ENCODE results near the gene MAEA.

Gene MAEA

DNA sequence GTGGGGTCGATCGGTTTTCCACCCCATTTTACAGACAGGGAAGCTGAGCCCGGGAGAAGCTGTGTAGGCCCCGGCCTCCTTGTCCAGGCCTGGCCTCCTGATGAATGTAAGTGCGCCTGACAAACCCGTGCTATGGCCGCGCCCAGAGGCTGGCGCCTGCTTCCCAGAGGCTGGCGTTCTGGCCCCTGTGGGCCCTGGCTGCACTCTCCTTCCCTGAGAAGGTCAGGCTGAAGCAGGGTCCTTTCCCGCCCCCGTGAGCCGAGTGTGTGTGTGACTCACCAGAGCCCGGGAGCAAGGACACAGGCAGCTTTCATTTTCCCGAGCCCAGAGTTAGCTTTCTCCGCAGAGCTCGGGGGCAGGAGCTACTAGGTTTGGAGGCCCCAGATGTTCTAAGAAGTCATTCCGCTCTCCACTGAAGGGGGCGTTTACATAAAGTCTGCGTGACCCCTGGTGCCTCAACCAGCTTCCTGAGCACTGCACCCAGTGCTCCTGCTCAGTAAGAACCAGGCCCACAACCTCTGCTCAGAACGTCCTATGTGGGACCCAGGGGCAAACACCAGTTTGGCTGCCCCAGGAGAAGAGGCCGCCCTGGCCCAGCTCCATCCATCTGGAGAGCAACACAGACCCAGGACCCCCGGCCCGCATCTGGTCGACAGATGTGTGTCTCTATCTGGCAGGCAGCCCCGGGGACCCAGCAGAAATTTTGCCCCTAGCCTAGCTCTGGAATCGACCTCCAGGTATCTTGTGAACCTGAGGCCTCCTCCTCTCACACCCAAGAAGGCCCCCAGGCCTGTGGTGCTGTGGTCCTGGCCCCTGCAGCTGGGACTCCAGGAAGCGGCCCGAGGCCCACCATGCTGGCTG lies 71.0 kb downstream of the MAEA start:
- H3K9ac ChIP-seq = no peak overlapping the region
- no peak overlapping the region for H3K4me2 ChIP-seq
- H3K27ac ChIP-seq = no peak overlapping the region
- H4K20me1 ChIP-seq (ENCODE audit: insufficient read depth) = no peaks in the 10 kb centered on the region
- H3K36me3 ChIP-seq (ENCODE audit: insufficient read depth) = no peaks in the 10 kb centered on the region
- TF ChIP-seq, protein P1, sequence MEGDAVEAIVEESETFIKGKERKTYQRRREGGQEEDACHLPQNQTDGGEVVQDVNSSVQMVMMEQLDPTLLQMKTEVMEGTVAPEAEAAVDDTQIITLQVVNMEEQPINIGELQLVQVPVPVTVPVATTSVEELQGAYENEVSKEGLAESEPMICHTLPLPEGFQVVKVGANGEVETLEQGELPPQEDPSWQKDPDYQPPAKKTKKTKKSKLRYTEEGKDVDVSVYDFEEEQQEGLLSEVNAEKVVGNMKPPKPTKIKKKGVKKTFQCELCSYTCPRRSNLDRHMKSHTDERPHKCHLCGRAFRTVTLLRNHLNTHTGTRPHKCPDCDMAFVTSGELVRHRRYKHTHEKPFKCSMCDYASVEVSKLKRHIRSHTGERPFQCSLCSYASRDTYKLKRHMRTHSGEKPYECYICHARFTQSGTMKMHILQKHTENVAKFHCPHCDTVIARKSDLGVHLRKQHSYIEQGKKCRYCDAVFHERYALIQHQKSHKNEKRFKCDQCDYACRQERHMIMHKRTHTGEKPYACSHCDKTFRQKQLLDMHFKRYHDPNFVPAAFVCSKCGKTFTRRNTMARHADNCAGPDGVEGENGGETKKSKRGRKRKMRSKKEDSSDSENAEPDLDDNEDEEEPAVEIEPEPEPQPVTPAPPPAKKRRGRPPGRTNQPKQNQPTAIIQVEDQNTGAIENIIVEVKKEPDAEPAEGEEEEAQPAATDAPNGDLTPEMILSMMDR (conservative IDR thresholded peaks at IDR 0.05; ENCODE audit: low read depth, low read length) = no peak
- H3K79me2 ChIP-seq (ENCODE audit: insufficient read depth, low read depth) = no peaks in the 10 kb centered on the region
- H3K4me1 ChIP-seq (ENCODE audit: low read depth, poor library complexity, severe bottlenecking) = no peaks in the 10 kb centered on the region
- no peak overlapping the region for H2AFZ ChIP-seq (ENCODE audit: low read depth)
- no peak overlapping the region for H3K4me3 ChIP-seq (IDR thresholded peaks at IDR 0.05; ENCODE audit: insufficient read depth, low read depth, low read length)
- no peaks in the 10 kb centered on the region for H3K27me3 ChIP-seq (ENCODE audit: insufficient read depth, low read depth)

DNA sequence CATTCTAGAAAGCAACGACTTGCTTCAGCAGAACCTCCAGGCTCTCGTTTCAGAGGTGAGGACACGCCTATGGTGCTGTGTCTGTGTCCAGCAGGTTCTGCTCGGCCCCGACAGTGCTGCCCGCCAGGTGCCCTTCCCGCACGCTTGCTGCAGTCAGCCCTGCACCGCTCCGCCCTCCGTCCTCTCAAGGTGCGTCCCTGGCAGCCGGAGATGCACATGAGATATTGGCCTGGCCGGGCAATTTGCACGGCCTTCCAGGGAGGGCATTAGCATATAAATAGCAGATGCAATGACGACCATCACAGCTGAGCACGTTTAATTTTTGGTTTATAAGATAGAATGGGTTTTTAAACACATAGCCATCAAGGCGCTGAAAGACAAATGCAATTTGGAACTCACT lies 71.7 kb downstream of the MAEA start:
- H3K36me3 ChIP-seq (ENCODE audit: insufficient read depth) = no peaks in the 10 kb centered on the region
- TF ChIP-seq, protein P1 (conservative IDR thresholded peaks at IDR 0.05; ENCODE audit: low read depth, low read length) = no peak
- no peaks in the 10 kb centered on the region for H3K79me2 ChIP-seq (ENCODE audit: insufficient read depth, low read depth)
- no peak overlapping the region for H3K27ac ChIP-seq
- H3K4me1 ChIP-seq (ENCODE audit: low read depth, poor library complexity, severe bottlenecking) = no peaks in the 10 kb centered on the region
- H4K20me1 ChIP-seq (ENCODE audit: insufficient read depth) = no peaks in the 10 kb centered on the region
- H3K4me2 ChIP-seq = no peak overlapping the region
- H3K4me3 ChIP-seq (IDR thresholded peaks at IDR 0.05; ENCODE audit: insufficient read depth, low read depth, low read length) = no peak overlapping the region
- H3K9ac ChIP-seq = no peak overlapping the region
- no peaks in the 10 kb centered on the region for H3K27me3 ChIP-seq (ENCODE audit: insufficient read depth, low read depth)
- H2AFZ ChIP-seq (ENCODE audit: low read depth) = no peak overlapping the region

DNA sequence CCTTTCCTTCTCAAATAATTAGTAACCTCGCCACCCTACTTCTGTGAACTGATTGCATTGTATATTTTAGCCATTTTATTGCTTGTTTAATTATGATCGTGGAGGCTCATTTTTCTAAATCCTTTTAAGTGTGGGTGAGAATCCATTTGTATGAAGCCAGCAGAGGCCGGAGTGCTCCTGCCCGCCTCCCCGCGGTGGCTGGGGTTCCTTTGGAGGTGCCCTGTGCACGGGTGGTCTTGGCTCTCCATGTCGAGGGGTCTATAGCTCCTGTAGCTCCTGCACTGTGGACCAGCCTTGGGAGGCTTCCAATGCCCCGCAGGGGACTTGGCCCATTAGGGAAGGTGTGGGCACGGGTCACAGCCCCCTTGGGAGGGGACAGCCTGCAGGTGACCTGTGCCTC lies 72.4 kb downstream of the MAEA start:
- Histone ChIP-seq H3K27me3 (ENCODE audit: insufficient read depth, low read depth) (no peaks in the 10 kb centered on the region), H2AFZ (ENCODE audit: low read depth) (no peak overlapping the region), H3K9ac (no peak overlapping the region), H3K4me1 (ENCODE audit: low read depth, poor library complexity, severe bottlenecking) (no peaks in the 10 kb centered on the region), H3K4me2 (no peak overlapping the region), H4K20me1 (ENCODE audit: insufficient read depth) (no peaks in the 10 kb centered on the region), H3K36me3 (ENCODE audit: insufficient read depth) (no peaks in the 10 kb centered on the region), H3K27ac (no peak overlapping the region), H3K4me3 (IDR thresholded peaks at IDR 0.05; ENCODE audit: insufficient read depth, low read depth, low read length) (no peak overlapping the region), H3K79me2 (ENCODE audit: insufficient read depth, low read depth) (no peaks in the 10 kb centered on the region)
- TF ChIP-seq, protein P1 (conservative IDR thresholded peaks at IDR 0.05; ENCODE audit: low read depth, low read length) = no peak

DNA sequence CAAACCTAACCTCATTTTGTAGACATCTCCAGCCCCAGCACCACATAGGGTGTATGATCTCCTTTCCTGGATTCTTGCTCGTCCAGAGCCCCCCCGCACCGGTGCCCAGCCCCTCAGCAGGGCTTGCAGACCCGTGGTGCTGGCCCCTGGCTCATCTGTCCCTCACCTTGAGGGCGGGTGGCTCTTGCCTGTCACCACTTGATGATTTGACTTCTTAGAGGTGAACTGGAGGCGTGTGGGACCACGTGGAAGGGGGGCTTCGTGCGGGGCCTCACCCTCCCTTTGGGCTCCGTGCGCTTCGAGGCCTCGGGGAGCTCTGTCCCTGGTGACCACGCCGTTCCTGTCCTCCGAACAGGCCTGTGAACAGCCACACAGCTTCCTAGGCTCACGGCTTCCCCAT lies 72.8 kb downstream of the MAEA start:
- Histone ChIP-seq H3K27ac (no peak overlapping the region), H2AFZ (ENCODE audit: low read depth) (no peak overlapping the region), H3K79me2 (ENCODE audit: insufficient read depth, low read depth) (no peaks in the 10 kb centered on the region), H4K20me1 (ENCODE audit: insufficient read depth) (no peaks in the 10 kb centered on the region), H3K4me3 (IDR thresholded peaks at IDR 0.05; ENCODE audit: insufficient read depth, low read depth, low read length) (no peak overlapping the region), H3K27me3 (ENCODE audit: insufficient read depth, low read depth) (no peaks in the 10 kb centered on the region), H3K4me2 (no peak overlapping the region), H3K36me3 (ENCODE audit: insufficient read depth) (no peaks in the 10 kb centered on the region), H3K4me1 (ENCODE audit: low read depth, poor library complexity, severe bottlenecking) (no peaks in the 10 kb centered on the region), H3K9ac (no peak overlapping the region)
- TF ChIP-seq, protein P1 (conservative IDR thresholded peaks at IDR 0.05; ENCODE audit: low read depth, low read length) = no peak

All from KMS-11 (cell line).